ENCODE data around the gene CFAP54.

DNA sequence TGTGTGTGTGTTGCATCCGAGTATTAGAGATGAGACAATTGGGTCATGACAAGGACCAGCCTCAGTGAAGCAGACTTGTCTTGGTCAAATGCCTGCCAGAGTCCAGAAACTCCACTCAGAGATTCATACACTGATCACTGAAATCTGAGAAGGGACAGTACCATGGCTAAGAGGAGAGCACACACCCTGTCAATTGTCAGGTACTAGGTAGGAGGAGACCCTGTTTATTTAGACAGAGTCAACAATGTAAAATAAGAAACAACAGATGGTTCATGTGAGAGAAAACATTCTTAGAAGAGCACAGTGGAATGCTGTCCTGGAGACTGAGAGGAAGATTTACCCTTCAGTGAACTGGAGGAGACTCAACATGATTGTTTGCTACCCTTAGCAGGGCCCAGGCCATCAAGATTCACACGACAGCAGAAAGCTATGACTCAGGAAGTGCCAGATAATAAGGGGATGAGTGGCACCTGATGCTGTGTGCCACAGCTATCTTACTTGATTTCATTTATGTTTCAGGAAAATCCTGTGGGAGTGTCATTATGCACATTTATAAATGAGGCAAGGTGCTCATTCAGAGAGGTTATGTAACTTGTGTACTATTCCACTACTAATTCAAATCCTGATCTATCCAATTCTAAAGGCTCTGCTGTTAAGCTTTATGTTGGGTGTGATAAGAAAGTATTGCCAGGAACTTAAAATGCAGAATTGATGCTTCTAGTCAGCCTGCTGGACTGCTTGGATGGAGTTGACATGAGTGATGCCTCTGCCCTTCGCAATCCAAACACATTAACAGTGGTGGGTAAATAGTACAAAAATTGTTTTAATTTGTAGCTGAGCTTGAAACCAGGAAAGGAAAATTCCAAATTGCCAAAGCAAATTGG lies 281.1 kb downstream of the CFAP54 start:
- TF ChIP-seq, protein P1, sequence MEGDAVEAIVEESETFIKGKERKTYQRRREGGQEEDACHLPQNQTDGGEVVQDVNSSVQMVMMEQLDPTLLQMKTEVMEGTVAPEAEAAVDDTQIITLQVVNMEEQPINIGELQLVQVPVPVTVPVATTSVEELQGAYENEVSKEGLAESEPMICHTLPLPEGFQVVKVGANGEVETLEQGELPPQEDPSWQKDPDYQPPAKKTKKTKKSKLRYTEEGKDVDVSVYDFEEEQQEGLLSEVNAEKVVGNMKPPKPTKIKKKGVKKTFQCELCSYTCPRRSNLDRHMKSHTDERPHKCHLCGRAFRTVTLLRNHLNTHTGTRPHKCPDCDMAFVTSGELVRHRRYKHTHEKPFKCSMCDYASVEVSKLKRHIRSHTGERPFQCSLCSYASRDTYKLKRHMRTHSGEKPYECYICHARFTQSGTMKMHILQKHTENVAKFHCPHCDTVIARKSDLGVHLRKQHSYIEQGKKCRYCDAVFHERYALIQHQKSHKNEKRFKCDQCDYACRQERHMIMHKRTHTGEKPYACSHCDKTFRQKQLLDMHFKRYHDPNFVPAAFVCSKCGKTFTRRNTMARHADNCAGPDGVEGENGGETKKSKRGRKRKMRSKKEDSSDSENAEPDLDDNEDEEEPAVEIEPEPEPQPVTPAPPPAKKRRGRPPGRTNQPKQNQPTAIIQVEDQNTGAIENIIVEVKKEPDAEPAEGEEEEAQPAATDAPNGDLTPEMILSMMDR (IDR thresholded peaks at IDR 0.05): no peak
- TF ChIP-seq POLR2A (IDR thresholded peaks at IDR 0.05): no peak
- TF ChIP-seq POLR2AphosphoS5 (IDR thresholded peaks at IDR 0.05; ENCODE audit: insufficient read depth in 1 of 2, low read depth in 1 of 2): no peak
